ENCODE measurements around the gene RBM4.

The RBM4 gene

GRCh38 chr11:66687831-66688281 is 49.4 kb downstream of the RBM4 start:
- FAIRE-seq, result no peak

GRCh38 chr11:66688561-66689534 is 50.3 kb downstream of the RBM4 start:
- DNase-seq (ENCODE audit: insufficient read length, low spot score) (no peak), FAIRE-seq (no peak)

More at GRCh38 chr11:66687831-66688281, 49.4 kb downstream of the RBM4 start:
- no peak for DNase-seq (ENCODE audit: insufficient read length, low spot score)

- DNase-seq (ENCODE audit: insufficient read length, low spot score), result no peak
- no peak for FAIRE-seq
Measured at GRCh38 chr11:66689661-66690590, 51.4 kb downstream of the RBM4 start.

- FAIRE-seq (no peak), DNase-seq (ENCODE audit: insufficient read length, low spot score) (no peak)
Measured at GRCh38 chr11:66691311-66691980, 52.9 kb downstream of the RBM4 start.

GRCh38 chr11:66692446-66692845 is 53.9 kb downstream of the RBM4 start:
- no peak for DNase-seq (ENCODE audit: insufficient read length, low spot score)
- no peak for FAIRE-seq

GRCh38 chr11:66692871-66693331 is 54.4 kb downstream of the RBM4 start:
- no peak for DNase-seq (ENCODE audit: insufficient read length, low spot score)
- FAIRE-seq, result no peak

- DNase-seq (ENCODE audit: insufficient read length, low spot score) (no peak), FAIRE-seq (no peak)
Measured at GRCh38 chr11:66693356-66694055, 55.0 kb downstream of the RBM4 start.

- FAIRE-seq (no peak), DNase-seq (ENCODE audit: insufficient read length, low spot score) (no peak)
Measured at GRCh38 chr11:66694056-66694410, 55.5 kb downstream of the RBM4 start.

GRCh38 chr11:66694732-66695207 is 56.3 kb downstream of the RBM4 start:
- DNase-seq (ENCODE audit: insufficient read length, low spot score), result peak; percentile 97
- peak; percentile 90 for FAIRE-seq
